Measurements from ENCODE around the gene PCDHGA10.
A peak's percentile ranks its signal among the peaks of the same experiment; 100 is the strongest.

PCDHGA10 gene

DNA sequence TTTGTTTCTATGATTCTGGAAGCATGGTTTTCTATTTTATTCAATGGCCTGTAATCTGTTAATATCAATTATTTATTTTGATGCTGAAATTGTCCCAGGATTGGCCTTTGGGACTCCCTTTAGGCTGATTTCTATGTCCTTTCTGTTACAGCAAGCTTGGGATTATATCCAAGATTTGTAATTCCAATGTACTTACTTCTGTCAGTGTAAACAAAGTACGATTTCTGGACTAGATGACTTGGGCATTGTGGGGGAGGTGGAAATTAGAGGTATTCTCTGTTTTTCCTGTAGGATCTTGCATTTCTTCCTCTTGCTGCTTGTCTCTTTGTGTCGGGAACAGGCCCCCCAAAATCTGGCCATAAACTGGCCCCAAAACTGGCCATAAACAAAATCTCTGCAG is 21.2 kb downstream of the PCDHGA10 start:
- TF ChIP-seq, protein P1, sequence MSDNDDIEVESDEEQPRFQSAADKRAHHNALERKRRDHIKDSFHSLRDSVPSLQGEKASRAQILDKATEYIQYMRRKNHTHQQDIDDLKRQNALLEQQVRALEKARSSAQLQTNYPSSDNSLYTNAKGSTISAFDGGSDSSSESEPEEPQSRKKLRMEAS (IDR thresholded peaks at IDR 0.05) = no peak
- TF ChIP-seq, protein P2, sequence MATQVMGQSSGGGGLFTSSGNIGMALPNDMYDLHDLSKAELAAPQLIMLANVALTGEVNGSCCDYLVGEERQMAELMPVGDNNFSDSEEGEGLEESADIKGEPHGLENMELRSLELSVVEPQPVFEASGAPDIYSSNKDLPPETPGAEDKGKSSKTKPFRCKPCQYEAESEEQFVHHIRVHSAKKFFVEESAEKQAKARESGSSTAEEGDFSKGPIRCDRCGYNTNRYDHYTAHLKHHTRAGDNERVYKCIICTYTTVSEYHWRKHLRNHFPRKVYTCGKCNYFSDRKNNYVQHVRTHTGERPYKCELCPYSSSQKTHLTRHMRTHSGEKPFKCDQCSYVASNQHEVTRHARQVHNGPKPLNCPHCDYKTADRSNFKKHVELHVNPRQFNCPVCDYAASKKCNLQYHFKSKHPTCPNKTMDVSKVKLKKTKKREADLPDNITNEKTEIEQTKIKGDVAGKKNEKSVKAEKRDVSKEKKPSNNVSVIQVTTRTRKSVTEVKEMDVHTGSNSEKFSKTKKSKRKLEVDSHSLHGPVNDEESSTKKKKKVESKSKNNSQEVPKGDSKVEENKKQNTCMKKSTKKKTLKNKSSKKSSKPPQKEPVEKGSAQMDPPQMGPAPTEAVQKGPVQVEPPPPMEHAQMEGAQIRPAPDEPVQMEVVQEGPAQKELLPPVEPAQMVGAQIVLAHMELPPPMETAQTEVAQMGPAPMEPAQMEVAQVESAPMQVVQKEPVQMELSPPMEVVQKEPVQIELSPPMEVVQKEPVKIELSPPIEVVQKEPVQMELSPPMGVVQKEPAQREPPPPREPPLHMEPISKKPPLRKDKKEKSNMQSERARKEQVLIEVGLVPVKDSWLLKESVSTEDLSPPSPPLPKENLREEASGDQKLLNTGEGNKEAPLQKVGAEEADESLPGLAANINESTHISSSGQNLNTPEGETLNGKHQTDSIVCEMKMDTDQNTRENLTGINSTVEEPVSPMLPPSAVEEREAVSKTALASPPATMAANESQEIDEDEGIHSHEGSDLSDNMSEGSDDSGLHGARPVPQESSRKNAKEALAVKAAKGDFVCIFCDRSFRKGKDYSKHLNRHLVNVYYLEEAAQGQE (IDR thresholded peaks at IDR 0.05; ENCODE audit: low read depth) = no peak
- TF ChIP-seq RAD21 (IDR thresholded peaks at IDR 0.05; ENCODE audit: low read depth) (no peak), NFIC (IDR thresholded peaks at IDR 0.05) (no peak), TAF1 (IDR thresholded peaks at IDR 0.05; ENCODE audit: low read depth) (no peak), YY1 (IDR thresholded peaks at IDR 0.05; ENCODE audit: low read depth) (no peak), TCF12 (IDR thresholded peaks at IDR 0.05; ENCODE audit: low read depth) (no peak), ZBTB7A (IDR thresholded peaks at IDR 0.05; ENCODE audit: low read depth) (no peak), CEBPB (IDR thresholded peaks at IDR 0.05) (no peak), EP300 (IDR thresholded peaks at IDR 0.05; ENCODE audit: borderline replicate concordance) (no peak), TEAD4 (IDR thresholded peaks at IDR 0.05) (no peak), FOXM1 (IDR thresholded peaks at IDR 0.05; ENCODE audit: borderline replicate concordance, low read depth) (no peak), CREB1 (IDR thresholded peaks at IDR 0.05; ENCODE audit: low read depth) (no peak), EGR1 (IDR thresholded peaks at IDR 0.05) (no peak)
- TF ChIP-seq, protein P3, sequence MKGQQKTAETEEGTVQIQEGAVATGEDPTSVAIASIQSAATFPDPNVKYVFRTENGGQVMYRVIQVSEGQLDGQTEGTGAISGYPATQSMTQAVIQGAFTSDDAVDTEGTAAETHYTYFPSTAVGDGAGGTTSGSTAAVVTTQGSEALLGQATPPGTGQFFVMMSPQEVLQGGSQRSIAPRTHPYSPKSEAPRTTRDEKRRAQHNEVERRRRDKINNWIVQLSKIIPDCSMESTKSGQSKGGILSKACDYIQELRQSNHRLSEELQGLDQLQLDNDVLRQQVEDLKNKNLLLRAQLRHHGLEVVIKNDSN (IDR thresholded peaks at IDR 0.05) = no peak

DNA sequence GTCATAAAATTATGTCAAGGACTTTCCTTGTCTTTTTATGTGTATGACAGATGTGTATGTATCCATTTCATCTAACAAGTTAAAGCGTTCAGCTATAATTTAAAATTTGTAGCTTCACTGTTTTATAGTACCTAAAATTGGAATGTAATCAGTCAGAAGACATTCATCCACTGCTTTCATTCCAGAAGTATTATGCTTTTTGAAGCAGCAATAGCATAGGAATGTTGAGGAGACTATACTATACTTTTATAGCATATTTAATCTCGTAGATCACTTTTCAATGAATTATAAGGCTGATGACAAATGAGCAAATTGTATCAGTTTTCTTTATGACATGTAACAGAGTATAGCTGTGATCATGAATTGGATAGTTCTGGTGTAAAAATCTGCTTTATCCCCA is 24.4 kb downstream of the PCDHGA10 start:
- TF ChIP-seq YY1 (IDR thresholded peaks at IDR 0.05; ENCODE audit: low read depth) = no peak
- TF ChIP-seq CREB1 (IDR thresholded peaks at IDR 0.05; ENCODE audit: low read depth) = no peak
- TF ChIP-seq, protein P2 (IDR thresholded peaks at IDR 0.05; ENCODE audit: low read depth) = no peak
- no peak for TF ChIP-seq CEBPB (IDR thresholded peaks at IDR 0.05)
- TF ChIP-seq, protein P1 (IDR thresholded peaks at IDR 0.05) = no peak
- no peak for TF ChIP-seq RAD21 (IDR thresholded peaks at IDR 0.05; ENCODE audit: low read depth)

DNA sequence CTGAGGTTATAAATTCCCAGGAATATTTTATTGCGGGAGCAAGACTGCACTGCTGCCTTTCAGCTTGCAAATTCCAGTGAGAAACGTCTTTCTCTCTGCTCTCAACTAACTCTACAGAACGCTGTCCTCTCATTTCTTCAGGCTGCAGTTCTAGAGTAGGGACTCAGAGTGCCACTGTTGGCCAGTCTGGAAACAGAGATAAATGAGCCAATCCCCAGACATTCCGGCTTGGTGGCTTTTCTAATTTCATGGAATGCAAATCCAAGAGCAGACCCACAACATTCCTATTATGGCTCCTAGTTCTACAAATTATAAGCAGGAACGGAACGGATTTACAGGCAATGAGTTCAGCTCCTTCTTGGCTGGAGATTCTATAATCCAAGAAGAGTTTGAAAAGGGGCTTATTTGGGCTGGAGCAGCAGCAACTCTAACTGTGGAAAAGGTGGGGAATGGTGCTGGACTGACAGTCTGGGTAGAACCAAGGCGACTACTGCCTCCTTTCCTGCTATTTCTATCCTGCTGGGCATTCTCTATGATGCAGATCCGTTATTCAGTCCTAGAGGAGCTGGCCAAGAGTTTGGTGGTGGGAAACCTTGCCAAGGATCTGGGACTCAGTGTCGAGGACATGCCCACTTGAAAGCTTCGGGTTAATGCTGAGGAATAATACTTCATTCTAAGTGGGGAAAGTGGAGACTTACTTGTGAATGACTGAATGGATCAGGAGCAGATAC is 26.8 kb downstream of the PCDHGA10 start:
- TF ChIP-seq CREB1 (IDR thresholded peaks at IDR 0.05; ENCODE audit: low read depth) (no peak), RAD21 (IDR thresholded peaks at IDR 0.05; ENCODE audit: low read depth) (peak; percentile 38; the same call in 1 of the 2 replicates)

DNA sequence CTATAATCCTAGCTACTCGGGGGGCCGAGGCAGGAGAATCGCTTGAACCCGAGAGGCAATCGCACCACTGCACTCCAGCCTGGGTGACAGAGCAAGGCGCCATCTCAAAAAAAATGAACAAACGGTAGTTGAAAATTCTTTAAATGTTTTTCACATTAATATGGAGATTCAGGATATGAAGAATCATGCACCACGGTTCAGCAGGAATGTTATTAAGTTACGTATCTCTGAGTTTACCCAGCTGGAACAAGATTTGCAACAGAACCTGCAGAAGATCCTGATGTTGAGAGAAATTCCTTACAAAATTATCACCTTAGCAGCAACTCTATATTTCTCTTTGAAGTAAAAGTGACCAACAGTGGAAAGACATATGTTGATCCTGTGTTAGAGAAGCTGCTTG is 27.6 kb downstream of the PCDHGA10 start:
- TF ChIP-seq NFIC (IDR thresholded peaks at IDR 0.05) (no peak), RAD21 (IDR thresholded peaks at IDR 0.05; ENCODE audit: low read depth) (no peak), EGR1 (IDR thresholded peaks at IDR 0.05) (no peak), TEAD4 (IDR thresholded peaks at IDR 0.05) (no peak), ZBTB7A (IDR thresholded peaks at IDR 0.05; ENCODE audit: low read depth) (no peak), YY1 (IDR thresholded peaks at IDR 0.05; ENCODE audit: low read depth) (no peak), TAF1 (IDR thresholded peaks at IDR 0.05; ENCODE audit: low read depth) (no peak), CREB1 (IDR thresholded peaks at IDR 0.05; ENCODE audit: low read depth) (no peak), FOXM1 (IDR thresholded peaks at IDR 0.05; ENCODE audit: borderline replicate concordance, low read depth) (no peak), TCF12 (IDR thresholded peaks at IDR 0.05; ENCODE audit: low read depth) (no peak), EP300 (IDR thresholded peaks at IDR 0.05; ENCODE audit: borderline replicate concordance) (no peak), CEBPB (IDR thresholded peaks at IDR 0.05) (no peak)
- TF ChIP-seq, protein P1 (IDR thresholded peaks at IDR 0.05) = no peak
- TF ChIP-seq, protein P2 (IDR thresholded peaks at IDR 0.05; ENCODE audit: low read depth) = no peak
- TF ChIP-seq, protein P3 (IDR thresholded peaks at IDR 0.05) = no peak
